Heart left ventricle (tissue), 16 donors: ENCODE data around the gene DHX16. TPM values are rescaled to one million over a fixed set of nuclear protein-coding genes. Genes with fewer than 3 reads are reported as not detected.

ENCODE experiments used
- ATAC-seq, 4 donors: fragments of 200-7000 bp; cut with Tn5 transposase; one replicate each; pipeline ENCODE4 v1.9.1; 2020 to 2022; ENCODE audit warnings: moderate library complexity in 4 of 4, mild to moderate bottlenecking in 3 of 4, moderate number of reproducible peaks in 1 of 4
- DNase-seq, 5 donors: peaks; one replicate each; pipeline ENCODE4 v3.0.0-alpha.2; 2020
- H3K27ac ChIP-seq, 12 donors: fragments of 200-600 bp; sonication (generic) in 4 of 12; one replicate each; pipeline versions ENCODE4 v1.5.0 to v1.8.0; 2016 to 2022; ENCODE audit warnings: mild to moderate bottlenecking in 2 of 12
- H3K27me3 ChIP-seq, 9 donors: fragments of 200-600 bp; sonication (generic) in 2 of 9; one replicate each; pipeline versions ENCODE4 v1.5.1 to v1.8.0; 2016 to 2022; ENCODE audit warnings: mild to moderate bottlenecking in 3 of 9
- H3K36me3 ChIP-seq, 9 donors: fragments of 200-600 bp; sonication (generic) in 2 of 9; one replicate each; pipeline versions ENCODE4 v1.5.0 to v1.8.0; 2018 to 2022; ENCODE audit warnings: mild to moderate bottlenecking in 2 of 9
- H3K4me1 ChIP-seq, 12 donors: fragments of 200-600 bp; sonication (generic) in 4 of 12; one replicate each; pipeline versions ENCODE4 v1.5.0 to v1.8.0; 2016 to 2022; ENCODE audit warnings: mild to moderate bottlenecking in 3 of 12
- H3K4me3 ChIP-seq, 12 donors: fragments of 200-600 bp; sonication (generic) in 4 of 12; one replicate each; pipeline versions ENCODE4 v1.5.0 to v1.8.0; 2017 to 2022; ENCODE audit warnings: mild to moderate bottlenecking in 9 of 12, moderate library complexity in 4 of 12
- H3K9me3 ChIP-seq, 12 donors: fragments of 200-600 bp; sonication (generic) in 4 of 12; one replicate each; pipeline versions ENCODE4 v1.5.0 to v1.8.0; 2016 to 2022; ENCODE audit warnings: mild to moderate bottlenecking in 1 of 12
- POLR2A ChIP-seq, 2 donors: fragments of 450-650 bp; IDR thresholded peaks; one replicate each; pipeline ENCODE4 v1.6.1; 2017; ENCODE audit warnings: antibody characterized with exemption in 2 of 2, mild to moderate bottlenecking in 2 of 2, moderate library complexity in 2 of 2
- WGBS, 4 donors: extraction: QIAGEN DNeasy Blood & Tissue Kit in 2 of 4; methylation state at CpG; one replicate each; pipeline versions ENCODE4 v1.1.5 to v1.1.7; 2013 to 2018; 5-methylcytosine and 5-hydroxymethylcytosine counted together
- intact Hi-C, 10 donors: fragments of 100-400 bp; cut with DNase I; formaldehyde crosslinking; loops; one replicate each; pipeline versions ENCODE4 v1.11.1 to v1.14.2; 2022
- polyA plus RNA-seq, 2 donors: library from polyadenylated mRNA; stranded (reverse); fragments of 200-250 nt; gene quantifications; one replicate each; pipeline ENCODE4 v1.2.3, GENCODE V29; 2013
- total RNA-seq, 9 donors: library from RNA; depleted of rRNA in 2 of 9; stranded (reverse); fragments of >200 nt in 2 of 9; fragmentation: NEBNext Ultra II Directional in 3 of 9; extraction: Animal tissue kit (Norgen Biotek cat#: 25700) in 3 of 9; gene quantifications; one replicate each; pipeline versions ENCODE4 v1.1.0 to v1.2.4, GENCODE V29; 2016 to 2023
- TF ChIP-seq, protein P1 (sequence below), 12 donors: fragments of 200-600 bp; sonication (generic) in 4 of 12; IDR thresholded peaks; one replicate each; pipeline versions ENCODE4 v1.5.0 to v1.8.0; 2018 to 2022; ENCODE audit warnings: antibody characterized with exemption in 12 of 12, mild to moderate bottlenecking in 5 of 12
- donor health status: ischemic (EF 13 %, LVEDD 7.1; RV severe dilation, severe dysfunction).
- donor health status: healthy with polysubstance abuse.
- donor health status: DM: no; HTN: yes; CAD: no.
- donor health status: DM: no; HTN: no; CAD: no.
- donor health status: ischemic (EF 25% LVEDD 6.9; RV normal size, moderate dysfunction).
- donor health status: ischemic (EF 25% LVEDD 5.7; RV mildly dilated, moderate dysfunction).
- donor health status: healthy.
- donor health status: DM: yes; HTN: yes; CAD: no.
- donor health status: ischemic (EF 35%, LVEDD 5.7; RV mildly dilated, moderate dysfunction).
- donor health status: nonischemic (EF 11% LVEDD 7.7; RV severe dilation, severe dysfunction).
- donor health status: DM: yes; HTN: yes; CAD: no.
- donor health status: PGD.
- donor health status: ischemic (EF 29% LVEDD 5.4; RV normal size, mild dysfunction).
- donor health status: nonischemic (EF 23%, LVEDD 6.1; RV moderate dilation, normal function).

Gene DHX16
- total and polyA plus RNA-seq, 11 donors = 16.1 to 39.4 (median 21.0) TPM

DNA sequence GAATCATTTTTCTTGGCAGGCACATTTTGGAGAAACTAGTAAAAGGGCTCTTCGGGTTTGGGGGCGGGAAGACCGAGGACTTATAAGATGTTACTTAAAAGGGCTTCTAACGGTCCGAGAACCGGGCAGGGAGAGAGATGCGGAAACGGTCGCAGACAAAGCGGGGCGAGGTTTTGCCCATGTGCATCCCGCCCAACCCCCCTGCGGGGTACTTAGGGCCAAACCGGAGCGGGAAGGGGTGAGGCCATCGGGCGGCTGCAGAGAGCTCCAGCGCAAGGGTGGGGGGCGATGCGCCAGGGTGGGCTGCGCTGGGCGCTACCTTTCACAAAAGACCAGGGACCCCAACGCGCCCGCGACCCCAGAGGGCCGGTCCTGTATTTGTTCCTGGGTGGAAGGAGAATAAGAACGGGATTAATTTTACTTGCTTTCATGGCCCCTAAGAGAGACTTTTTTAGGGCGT lies 48.0 kb upstream of the DHX16 start:
- ATAC-seq (peak in 2 of 4 donors; percentile 26 to 32), DNase-seq (peak; percentile 77 to 85 (median 81))
- no peaks in the 10 kb centered on the region for H3K9me3 ChIP-seq
- H3K27ac ChIP-seq = peak overlapping the region; percentile 88 to 99 (median 96)
- intact Hi-C loops = loop anchor here in 8 of 10 donors (1.0 to 10.0 kb wide), 14 partner anchors 22 to 364 kb away; partner anchors contain the start of genes MRPS18B (in 6 of the 8), PPP1R10 (in 6 of the 8), PPP1R18 (in 3 of the 8) and GNL1 (in 2 of the 8)
- TF ChIP-seq, protein P1, sequence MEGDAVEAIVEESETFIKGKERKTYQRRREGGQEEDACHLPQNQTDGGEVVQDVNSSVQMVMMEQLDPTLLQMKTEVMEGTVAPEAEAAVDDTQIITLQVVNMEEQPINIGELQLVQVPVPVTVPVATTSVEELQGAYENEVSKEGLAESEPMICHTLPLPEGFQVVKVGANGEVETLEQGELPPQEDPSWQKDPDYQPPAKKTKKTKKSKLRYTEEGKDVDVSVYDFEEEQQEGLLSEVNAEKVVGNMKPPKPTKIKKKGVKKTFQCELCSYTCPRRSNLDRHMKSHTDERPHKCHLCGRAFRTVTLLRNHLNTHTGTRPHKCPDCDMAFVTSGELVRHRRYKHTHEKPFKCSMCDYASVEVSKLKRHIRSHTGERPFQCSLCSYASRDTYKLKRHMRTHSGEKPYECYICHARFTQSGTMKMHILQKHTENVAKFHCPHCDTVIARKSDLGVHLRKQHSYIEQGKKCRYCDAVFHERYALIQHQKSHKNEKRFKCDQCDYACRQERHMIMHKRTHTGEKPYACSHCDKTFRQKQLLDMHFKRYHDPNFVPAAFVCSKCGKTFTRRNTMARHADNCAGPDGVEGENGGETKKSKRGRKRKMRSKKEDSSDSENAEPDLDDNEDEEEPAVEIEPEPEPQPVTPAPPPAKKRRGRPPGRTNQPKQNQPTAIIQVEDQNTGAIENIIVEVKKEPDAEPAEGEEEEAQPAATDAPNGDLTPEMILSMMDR (IDR thresholded peaks at IDR 0.05) = no peak
- TF ChIP-seq POLR2A (IDR thresholded peaks at IDR 0.05) = no peak
- peaks cover 0 to 75% (median 49%) of the 10 kb centered on the region in 12 donors for H3K4me1 ChIP-seq
- 0% methylated on average over 28 to 29 of the region's 29 CpGs for WGBS, 4 donors
- peaks cover 0 to 43% (median 32%) of the 10 kb centered on the region in 9 donors for H3K36me3 ChIP-seq
- peak overlapping the region; percentile 51 to 94 (median 82) for H3K4me3 ChIP-seq
- H3K27me3 ChIP-seq = no peaks in the 10 kb centered on the region

DNA sequence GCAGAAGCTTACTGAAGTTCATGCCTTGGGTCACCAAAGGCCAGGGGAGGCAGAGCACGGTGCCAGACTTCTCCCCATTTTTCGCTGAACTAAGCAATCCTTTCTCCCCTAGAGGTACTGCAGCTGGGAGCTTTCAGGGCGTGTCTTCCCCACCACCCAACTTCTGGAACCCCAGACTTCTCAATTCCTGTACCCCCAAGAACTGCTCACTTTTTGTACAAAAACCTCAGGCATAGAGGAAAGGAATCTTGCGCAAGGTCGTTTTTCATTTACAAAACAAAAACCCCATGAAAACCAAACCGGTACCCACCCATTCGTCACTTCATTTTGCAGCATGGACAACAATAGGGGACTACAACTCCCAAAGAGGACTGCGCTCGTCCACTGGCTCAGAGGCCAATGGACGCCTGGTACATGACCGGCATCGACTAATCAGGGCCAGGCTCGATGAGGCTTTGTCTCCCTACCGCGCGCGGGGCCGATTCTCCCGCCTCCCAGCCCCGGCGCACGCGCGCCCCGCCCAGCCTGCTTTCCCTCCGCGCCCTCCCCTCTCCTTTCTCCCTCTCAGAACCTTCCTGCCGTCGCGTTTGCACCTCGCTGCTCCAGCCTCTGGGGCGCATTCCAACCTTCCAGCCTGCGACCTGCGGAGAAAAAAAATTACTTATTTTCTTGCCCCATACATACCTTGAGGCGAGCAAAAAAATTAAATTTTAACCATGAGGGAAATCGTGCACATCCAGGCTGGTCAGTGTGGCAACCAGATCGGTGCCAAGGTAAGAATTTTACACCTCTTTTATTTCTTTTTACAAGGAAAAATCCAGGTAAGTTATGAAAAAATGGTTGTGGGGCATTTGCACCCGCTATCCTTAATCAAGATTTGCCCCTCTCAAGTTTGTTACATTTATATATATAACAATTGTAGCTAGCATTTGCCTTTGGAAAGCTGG lies 47.3 kb upstream of the DHX16 start, which contains the start of gene TUBB:
TUBB (plus strand) TSS at position 562 of the 947 bp plus-strand sequence; CDS start at position 717, 155 bp downstream.
- H3K27me3 ChIP-seq = no peaks in the 10 kb centered on the region
- H3K4me3 ChIP-seq = peak within 1 kb of the TSS; percentile 51 to 94 (median 82)
- H3K27ac ChIP-seq = peak within 1 kb of the TSS; percentile 88 to 99 (median 96)
- H3K9me3 ChIP-seq = no peaks in the 10 kb centered on the region
- H3K4me1 ChIP-seq = peaks cover 0 to 68% (median 42%) of the 10 kb centered on the region in 12 donors
- peak in 1 of 2 donors; percentile 78 for TF ChIP-seq POLR2A (IDR thresholded peaks at IDR 0.05)
- TF ChIP-seq, protein P1 (IDR thresholded peaks at IDR 0.05) = peak in 2 of 12 donors; percentile 2 to 5
- ATAC-seq (peak; percentile 63 to 84 (median 79)), DNase-seq (peak; percentile 97 to 98 (median 98))
- WGBS, 4 donors = 0 to 1% (median 0%) methylated on average over 38 of the region's 38 CpGs
- intact Hi-C loops = loop anchor here in 9 of 10 donors (1.0 to 10.0 kb wide), 14 partner anchors 23 to 365 kb away; partner anchors contain the start of genes MRPS18B (in 6 of the 9), PPP1R10 (in 6 of the 9), PPP1R18 (in 3 of the 9) and GNL1 (in 2 of the 9)
- peaks cover 0 to 36% (median 25%) of the 10 kb centered on the region in 9 donors for H3K36me3 ChIP-seq

DNA sequence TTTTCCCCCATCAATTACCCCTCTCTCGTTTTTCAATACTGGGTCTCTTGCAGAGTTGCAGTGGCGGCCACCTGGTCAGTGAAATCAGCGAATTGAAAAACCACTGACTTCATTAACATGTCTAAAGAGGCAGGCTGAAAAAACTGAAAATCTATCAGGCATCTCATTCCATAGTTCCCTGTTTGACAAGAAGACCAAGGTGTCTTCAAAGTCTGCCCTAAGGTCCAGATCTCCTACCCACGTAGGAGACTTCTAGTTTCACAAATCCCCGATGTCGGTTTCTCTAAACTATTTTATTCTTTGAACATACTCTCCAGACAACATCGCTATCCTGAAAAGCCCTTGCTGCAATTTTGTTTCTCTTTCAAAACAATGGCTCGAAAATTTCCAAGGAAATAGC lies 46.5 kb upstream of the DHX16 start:
- DNase-seq (no peak), ATAC-seq (no peak)
- H3K27me3 ChIP-seq = no peaks in the 10 kb centered on the region
- H3K4me1 ChIP-seq = peaks cover 0 to 61% (median 41%) of the 10 kb centered on the region in 12 donors
- H3K36me3 ChIP-seq = peaks cover 0 to 34% (median 24%) of the 10 kb centered on the region in 9 donors
- peak overlapping the region; percentile 48 to 99 (median 95) for H3K27ac ChIP-seq
- intact Hi-C loops = loop anchor here in 1 of 10 donors (2.0 kb wide), 1 partner anchor 29 kb away; the partner anchor contains the start of gene NRM
- peak overlapping the region; percentile 25 to 94 (median 82) for H3K4me3 ChIP-seq
- no peaks in the 10 kb centered on the region for H3K9me3 ChIP-seq
- TF ChIP-seq POLR2A (IDR thresholded peaks at IDR 0.05) = no peak
- TF ChIP-seq, protein P1 (IDR thresholded peaks at IDR 0.05) = no peak
- 21 to 26% (median 24%) methylated on average over 8 of the region's 8 CpGs for WGBS, 4 donors
